HT-29 (cell line): ENCODE results near the gene IGFN1. TPM values are rescaled to one million over a fixed set of nuclear protein-coding genes. Genes with fewer than 3 reads are reported as not detected.

Experiments used
- DNase-seq: peaks from one replicate; pipeline ENCODE4 v3.0.0-alpha.2; 2015; ENCODE audit warnings: low spot score
- total RNA-seq: library from RNA; depleted of rRNA; stranded (reverse); fragments of >200 nt; shearing (Covaris generic); gene quantifications from 2 replicates; pipeline ENCODE4 v1.2.3, GENCODE V29; 2014; rRNA removed

Gene IGFN1
- total RNA-seq, 1 experiment from 2014 or later, result 0.03 TPM

- no peak for DNase-seq
Measured at GRCh38 chr1:201264072-201264471, 73.4 kb downstream of the IGFN1 start.

GRCh38 chr1:201264554-201264953 is 73.9 kb downstream of the IGFN1 start:
- no peak for DNase-seq

GRCh38 chr1:201265756-201266155 is 75.1 kb downstream of the IGFN1 start:
- no peak for DNase-seq

- DNase-seq, result no peak
Measured at GRCh38 chr1:201266276-201266675, 75.7 kb downstream of the IGFN1 start.

GRCh38 chr1:201266774-201267173 is 76.2 kb downstream of the IGFN1 start:
- no peak for DNase-seq

GRCh38 chr1:201267481-201268229 is 77.0 kb downstream of the IGFN1 start:
- DNase-seq, result no peak

GRCh38 chr1:201268604-201269151 is 78.1 kb downstream of the IGFN1 start:
- DNase-seq, result no peak

GRCh38 chr1:201269281-201269680 is 78.7 kb downstream of the IGFN1 start:
- DNase-seq, result no peak

GRCh38 chr1:201269900-201270410 is 79.3 kb downstream of the IGFN1 start:
- no peak for DNase-seq

- DNase-seq, result no peak
Measured at GRCh38 chr1:201270616-201271390, 80.2 kb downstream of the IGFN1 start.

GRCh38 chr1:201272799-201273198 is 82.2 kb downstream of the IGFN1 start:
- no peak for DNase-seq

GRCh38 chr1:201274616-201275252 is 84.1 kb downstream of the IGFN1 start:
- no peak for DNase-seq

- no peak for DNase-seq
Measured at GRCh38 chr1:201275253-201275666, 84.6 kb downstream of the IGFN1 start.

GRCh38 chr1:201276891-201277290 is 86.3 kb downstream of the IGFN1 start:
- no peak for DNase-seq

GRCh38 chr1:201277441-201277840 is 86.8 kb downstream of the IGFN1 start:
- no peak for DNase-seq

Other genes starting within 250 kb of the IGFN1 start
- gene KIF21B, start 167.1 kb upstream of the IGFN1 start, total RNA-seq, result 3.8 and 4.8 TPM in 2 replicates
- gene CACNA1S, start 78.4 kb upstream of the IGFN1 start, total RNA-seq, result not detected in 2 replicates
- not detected in 2 replicates for gene ASCL5, start 63.6 kb upstream of the IGFN1 start, total RNA-seq
- 140 and 141 TPM in 2 replicates for gene TMEM9, start 36.4 kb upstream of the IGFN1 start, total RNA-seq
- 0.43 and 1.2 TPM in 2 replicates for gene PKP1, start 92.7 kb downstream of the IGFN1 start, total RNA-seq
- gene TNNT2, start 186.9 kb downstream of the IGFN1 start, total RNA-seq, result 0.13 and 0.46 TPM in 2 replicates
- gene LAD1, start 208.5 kb downstream of the IGFN1 start, total RNA-seq, result 216 and 238 TPM in 2 replicates
- not detected in 2 replicates for gene TNNI1, start 230.9 kb downstream of the IGFN1 start, total RNA-seq